ENCODE results near the gene MSI2. TPM values are rescaled to one million over a fixed set of nuclear protein-coding genes. Genes with fewer than 3 reads are reported as not detected.

MSI2 gene
- total and polyA plus RNA-seq, 2 experiments from 2014 or later, result 18.9 to 41.8 TPM

DNA sequence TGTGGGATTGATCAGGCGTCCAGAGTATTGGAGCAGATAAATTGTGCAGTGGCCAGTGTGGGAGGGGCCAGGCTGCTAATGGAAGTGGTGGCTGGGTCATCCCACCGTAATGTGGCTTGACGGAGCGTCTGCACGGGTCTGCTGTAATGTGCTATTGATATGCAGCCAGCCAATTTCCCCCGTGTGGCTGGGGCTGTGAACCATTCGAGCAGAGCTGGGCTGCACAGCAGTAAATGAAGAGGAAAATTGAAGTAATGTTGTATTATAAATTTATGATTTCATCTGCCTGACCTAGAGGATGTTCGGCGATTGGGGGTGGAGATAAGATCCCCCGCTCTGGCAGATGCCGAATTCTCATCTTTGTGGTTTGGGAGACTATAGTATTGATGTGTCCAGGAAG lies 367.3 kb downstream of the MSI2 start:
- ATAC-seq (no peak), DNase-seq (ENCODE audit: low spot score) (no peak)
- H3F3A ChIP-seq (replicated peaks; ENCODE audit: low read depth), result no peaks in the 10 kb centered on the region
- Mint-ChIP-seq H3K27me3 (ENCODE audit: insufficient read depth, low read depth, poor library complexity) (peaks cover 7% of the 10 kb centered on the region), H3K4me3 (no peak overlapping the region), H3K36me3 (ENCODE audit: low read depth) (peaks cover 6% of the 10 kb centered on the region; the same call in 2 of the 3 replicates), H3K9me3 (no peaks in the 10 kb centered on the region), H3K4me1 (peaks cover 10% of the 10 kb centered on the region; the same call in 2 of the 3 replicates), H3K27ac (no peak overlapping the region; the same call in 1 of the 2 replicates)
- no peak overlapping the region for H3K4me2 ChIP-seq
- H2AFZ ChIP-seq, result no peak overlapping the region
- H3K4me1 ChIP-seq (ENCODE audit: insufficient read depth), result no peaks in the 10 kb centered on the region
- no peaks in the 10 kb centered on the region for H3K9me2 ChIP-seq (ENCODE audit: insufficient read depth)
- H3K27ac ChIP-seq (ENCODE audit: low read depth), result no peak overlapping the region
- no peak for TF ChIP-seq STAT1 (IDR thresholded peaks at IDR 0.05; ENCODE audit: unreplicated experiment)
- TF ChIP-seq, protein P1, sequence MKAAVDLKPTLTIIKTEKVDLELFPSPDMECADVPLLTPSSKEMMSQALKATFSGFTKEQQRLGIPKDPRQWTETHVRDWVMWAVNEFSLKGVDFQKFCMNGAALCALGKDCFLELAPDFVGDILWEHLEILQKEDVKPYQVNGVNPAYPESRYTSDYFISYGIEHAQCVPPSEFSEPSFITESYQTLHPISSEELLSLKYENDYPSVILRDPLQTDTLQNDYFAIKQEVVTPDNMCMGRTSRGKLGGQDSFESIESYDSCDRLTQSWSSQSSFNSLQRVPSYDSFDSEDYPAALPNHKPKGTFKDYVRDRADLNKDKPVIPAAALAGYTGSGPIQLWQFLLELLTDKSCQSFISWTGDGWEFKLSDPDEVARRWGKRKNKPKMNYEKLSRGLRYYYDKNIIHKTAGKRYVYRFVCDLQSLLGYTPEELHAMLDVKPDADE (IDR thresholded peaks at IDR 0.05), result no peak
- no peak for TF ChIP-seq NANOG (IDR thresholded peaks at IDR 0.05; ENCODE audit: borderline replicate concordance)
- no peak for TF ChIP-seq JUNB (IDR thresholded peaks at IDR 0.05; ENCODE audit: unreplicated experiment)
- no peak for TF ChIP-seq CREB1 (CRISPR knock-in tag; IDR thresholded peaks at IDR 0.05; ENCODE audit: low read depth)
- no peak overlapping the region for H3K4me3 ChIP-seq
- no peaks in the 10 kb centered on the region for H4K20me1 ChIP-seq (replicated peaks; ENCODE audit: insufficient read depth)
- H3K36me3 ChIP-seq (ENCODE audit: insufficient read depth), result no peaks in the 10 kb centered on the region
- no peaks in the 10 kb centered on the region for H3K27me3 ChIP-seq (ENCODE audit: insufficient read depth)
- H3K79me2 ChIP-seq (replicated peaks; ENCODE audit: insufficient read depth), result no peaks in the 10 kb centered on the region

DNA sequence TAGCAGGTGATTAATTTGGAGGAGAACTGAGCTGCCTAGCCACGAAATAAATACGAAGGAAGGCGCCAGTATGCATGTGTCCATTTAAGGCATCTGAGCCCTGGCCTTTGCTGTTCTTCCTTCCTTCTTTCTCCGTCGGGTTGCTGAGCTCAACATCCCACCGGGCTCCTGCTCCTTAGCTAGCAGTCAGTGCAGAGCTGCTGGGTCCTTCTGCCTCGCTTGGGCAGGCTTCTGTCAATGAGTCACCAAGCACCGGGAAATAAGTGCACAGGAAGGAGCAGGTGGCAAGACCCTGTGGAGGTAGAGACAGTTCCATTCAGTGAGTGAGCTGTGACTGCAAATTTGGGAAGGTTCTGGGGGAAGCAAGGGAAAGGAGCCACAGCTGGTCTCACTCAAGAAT lies 368.1 kb downstream of the MSI2 start:
- Histone ChIP-seq H3K4me1 (ENCODE audit: insufficient read depth) (no peaks in the 10 kb centered on the region), H4K20me1 (replicated peaks; ENCODE audit: insufficient read depth) (no peaks in the 10 kb centered on the region), H3K4me2 (no peak overlapping the region), H3K36me3 (ENCODE audit: insufficient read depth) (no peaks in the 10 kb centered on the region), H3K9me2 (ENCODE audit: insufficient read depth) (no peaks in the 10 kb centered on the region), H3K79me2 (replicated peaks; ENCODE audit: insufficient read depth) (no peaks in the 10 kb centered on the region), H3F3A (replicated peaks; ENCODE audit: low read depth) (no peaks in the 10 kb centered on the region), H3K27ac (ENCODE audit: low read depth) (no peak overlapping the region), H3K4me3 (no peak overlapping the region), H3K27me3 (ENCODE audit: insufficient read depth) (no peaks in the 10 kb centered on the region), H2AFZ (no peak overlapping the region)
- H3K4me3 Mint-ChIP-seq, result no peak overlapping the region
- H3K9me3 Mint-ChIP-seq, result no peaks in the 10 kb centered on the region
- H3K27me3 Mint-ChIP-seq (ENCODE audit: insufficient read depth, low read depth, poor library complexity), result peaks cover 4% of the 10 kb centered on the region
- peak overlapping the region; percentile 25 for H3K27ac Mint-ChIP-seq
- H3K4me1 Mint-ChIP-seq, result peaks cover 10% of the 10 kb centered on the region; the same call in 2 of the 3 replicates
- 0 out of 3 replicates have a peak, but pooled peaks cover 4% of the 10 kb centered on the region for H3K36me3 Mint-ChIP-seq (ENCODE audit: low read depth)
- ATAC-seq, result no peak
- TF ChIP-seq STAT1 (IDR thresholded peaks at IDR 0.05; ENCODE audit: unreplicated experiment) (no peak), JUNB (IDR thresholded peaks at IDR 0.05; ENCODE audit: unreplicated experiment) (no peak), EZH2phosphoT487 (IDR thresholded peaks at IDR 0.05; ENCODE audit: unreplicated experiment) (no peak), POLR2AphosphoS5 (IDR thresholded peaks at IDR 0.05; ENCODE audit: low read depth) (no peak), CREB1 (CRISPR knock-in tag; IDR thresholded peaks at IDR 0.05; ENCODE audit: low read depth) (no peak)
- TF ChIP-seq, protein P1 (IDR thresholded peaks at IDR 0.05), result no peak
- no peak for DNase-seq (ENCODE audit: low spot score)

DNA sequence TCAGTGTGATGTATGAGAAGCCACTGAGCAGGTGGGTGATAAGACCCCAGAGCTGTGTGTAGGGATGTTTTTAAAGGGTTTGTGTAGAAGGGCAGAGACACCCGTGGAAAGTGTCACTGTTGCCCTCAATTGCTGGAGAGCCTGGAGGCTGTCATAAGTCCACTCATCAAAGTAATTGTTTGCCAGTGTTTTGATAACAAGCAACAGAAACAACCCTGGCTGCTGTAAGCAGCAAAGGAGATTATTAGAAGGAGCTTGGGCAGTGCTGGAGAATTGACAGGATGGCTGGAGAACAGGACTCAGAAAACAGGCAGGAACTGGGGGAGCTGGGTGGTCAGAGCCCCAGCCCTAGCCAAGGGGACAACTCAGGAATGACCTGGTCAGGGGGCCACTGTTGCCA lies 369.2 kb downstream of the MSI2 start:
- Histone ChIP-seq H3K79me2 (replicated peaks; ENCODE audit: insufficient read depth) (no peaks in the 10 kb centered on the region), H3K9me2 (ENCODE audit: insufficient read depth) (no peaks in the 10 kb centered on the region), H3F3A (replicated peaks; ENCODE audit: low read depth) (no peaks in the 10 kb centered on the region), H4K20me1 (replicated peaks; ENCODE audit: insufficient read depth) (no peaks in the 10 kb centered on the region), H3K4me1 (ENCODE audit: insufficient read depth) (no peaks in the 10 kb centered on the region), H3K4me3 (no peak overlapping the region), H3K36me3 (ENCODE audit: insufficient read depth) (no peaks in the 10 kb centered on the region), H2AFZ (no peak overlapping the region), H3K27me3 (ENCODE audit: insufficient read depth) (no peaks in the 10 kb centered on the region), H3K4me2 (no peak overlapping the region), H3K27ac (ENCODE audit: low read depth) (no peak overlapping the region)
- DNase-seq (ENCODE audit: low spot score), result no peak
- Mint-ChIP-seq H3K4me1 (peaks cover 10% of the 10 kb centered on the region; the same call in 2 of the 3 replicates), H3K9me3 (no peaks in the 10 kb centered on the region), H3K36me3 (ENCODE audit: low read depth) (0 out of 3 replicates have a peak, but pooled peaks cover 4% of the 10 kb centered on the region), H3K27ac (no peak overlapping the region), H3K4me3 (no peak overlapping the region), H3K27me3 (ENCODE audit: insufficient read depth, low read depth, poor library complexity) (peaks cover 4% of the 10 kb centered on the region)
- no peak for ATAC-seq
- TF ChIP-seq, protein P2, sequence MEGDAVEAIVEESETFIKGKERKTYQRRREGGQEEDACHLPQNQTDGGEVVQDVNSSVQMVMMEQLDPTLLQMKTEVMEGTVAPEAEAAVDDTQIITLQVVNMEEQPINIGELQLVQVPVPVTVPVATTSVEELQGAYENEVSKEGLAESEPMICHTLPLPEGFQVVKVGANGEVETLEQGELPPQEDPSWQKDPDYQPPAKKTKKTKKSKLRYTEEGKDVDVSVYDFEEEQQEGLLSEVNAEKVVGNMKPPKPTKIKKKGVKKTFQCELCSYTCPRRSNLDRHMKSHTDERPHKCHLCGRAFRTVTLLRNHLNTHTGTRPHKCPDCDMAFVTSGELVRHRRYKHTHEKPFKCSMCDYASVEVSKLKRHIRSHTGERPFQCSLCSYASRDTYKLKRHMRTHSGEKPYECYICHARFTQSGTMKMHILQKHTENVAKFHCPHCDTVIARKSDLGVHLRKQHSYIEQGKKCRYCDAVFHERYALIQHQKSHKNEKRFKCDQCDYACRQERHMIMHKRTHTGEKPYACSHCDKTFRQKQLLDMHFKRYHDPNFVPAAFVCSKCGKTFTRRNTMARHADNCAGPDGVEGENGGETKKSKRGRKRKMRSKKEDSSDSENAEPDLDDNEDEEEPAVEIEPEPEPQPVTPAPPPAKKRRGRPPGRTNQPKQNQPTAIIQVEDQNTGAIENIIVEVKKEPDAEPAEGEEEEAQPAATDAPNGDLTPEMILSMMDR (conservative IDR thresholded peaks at IDR 0.05; ENCODE audit: low read depth in 2 of 2), result no peak
- TF ChIP-seq, protein P1 (IDR thresholded peaks at IDR 0.05), result no peak

All from GM23338 (cell line).